Measurements from ENCODE around the gene SLC8A1.

The SLC8A1 gene

DNA sequence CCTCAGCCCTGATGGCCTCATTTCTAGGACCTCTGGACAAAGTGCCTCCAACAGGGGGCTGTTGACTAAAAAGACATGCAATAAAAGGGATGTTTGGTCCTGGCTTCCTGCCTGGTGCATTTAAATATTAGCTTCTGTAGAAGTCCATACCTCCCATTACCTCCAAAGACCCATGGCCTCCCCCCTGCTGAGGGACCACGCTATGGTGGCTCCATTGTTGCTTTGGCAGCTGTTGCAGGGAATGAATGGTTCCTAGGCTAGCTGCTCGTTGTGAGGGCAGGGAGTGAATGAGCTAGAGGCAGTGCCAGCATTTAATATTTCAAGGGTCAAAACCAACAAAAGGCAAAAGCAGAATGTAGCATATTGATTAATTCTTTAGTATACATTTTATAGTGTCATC is 285.9 kb downstream of the SLC8A1 start:
- TF ChIP-seq, protein P1, sequence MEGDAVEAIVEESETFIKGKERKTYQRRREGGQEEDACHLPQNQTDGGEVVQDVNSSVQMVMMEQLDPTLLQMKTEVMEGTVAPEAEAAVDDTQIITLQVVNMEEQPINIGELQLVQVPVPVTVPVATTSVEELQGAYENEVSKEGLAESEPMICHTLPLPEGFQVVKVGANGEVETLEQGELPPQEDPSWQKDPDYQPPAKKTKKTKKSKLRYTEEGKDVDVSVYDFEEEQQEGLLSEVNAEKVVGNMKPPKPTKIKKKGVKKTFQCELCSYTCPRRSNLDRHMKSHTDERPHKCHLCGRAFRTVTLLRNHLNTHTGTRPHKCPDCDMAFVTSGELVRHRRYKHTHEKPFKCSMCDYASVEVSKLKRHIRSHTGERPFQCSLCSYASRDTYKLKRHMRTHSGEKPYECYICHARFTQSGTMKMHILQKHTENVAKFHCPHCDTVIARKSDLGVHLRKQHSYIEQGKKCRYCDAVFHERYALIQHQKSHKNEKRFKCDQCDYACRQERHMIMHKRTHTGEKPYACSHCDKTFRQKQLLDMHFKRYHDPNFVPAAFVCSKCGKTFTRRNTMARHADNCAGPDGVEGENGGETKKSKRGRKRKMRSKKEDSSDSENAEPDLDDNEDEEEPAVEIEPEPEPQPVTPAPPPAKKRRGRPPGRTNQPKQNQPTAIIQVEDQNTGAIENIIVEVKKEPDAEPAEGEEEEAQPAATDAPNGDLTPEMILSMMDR (IDR thresholded peaks at IDR 0.05; ENCODE audit: insufficient read depth, missing control alignments), result no peak
- FAIRE-seq, result no peak
- DNase-seq (ENCODE audit: insufficient read length, low spot score), result no peak

DNA sequence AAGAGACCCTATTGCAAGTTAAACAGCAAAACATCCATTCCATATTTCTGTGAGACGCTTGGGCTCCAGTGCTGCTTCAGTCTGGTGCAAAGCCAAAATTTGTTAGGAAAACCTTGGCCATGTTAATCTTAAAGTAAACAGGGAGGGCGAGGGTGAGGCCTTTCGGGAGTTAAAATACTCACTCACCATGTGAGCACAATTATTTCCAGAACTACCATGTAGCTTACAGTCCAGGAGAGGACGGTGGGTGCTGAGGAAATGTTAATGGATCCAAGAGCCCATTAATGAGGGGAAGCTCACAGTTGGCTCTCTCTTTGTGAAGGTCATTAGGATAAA is 286.4 kb downstream of the SLC8A1 start:
- FAIRE-seq (no peak), DNase-seq (ENCODE audit: insufficient read length, low spot score) (no peak)
- TF ChIP-seq, protein P1 (IDR thresholded peaks at IDR 0.05; ENCODE audit: insufficient read depth, missing control alignments), result no peak

DNA sequence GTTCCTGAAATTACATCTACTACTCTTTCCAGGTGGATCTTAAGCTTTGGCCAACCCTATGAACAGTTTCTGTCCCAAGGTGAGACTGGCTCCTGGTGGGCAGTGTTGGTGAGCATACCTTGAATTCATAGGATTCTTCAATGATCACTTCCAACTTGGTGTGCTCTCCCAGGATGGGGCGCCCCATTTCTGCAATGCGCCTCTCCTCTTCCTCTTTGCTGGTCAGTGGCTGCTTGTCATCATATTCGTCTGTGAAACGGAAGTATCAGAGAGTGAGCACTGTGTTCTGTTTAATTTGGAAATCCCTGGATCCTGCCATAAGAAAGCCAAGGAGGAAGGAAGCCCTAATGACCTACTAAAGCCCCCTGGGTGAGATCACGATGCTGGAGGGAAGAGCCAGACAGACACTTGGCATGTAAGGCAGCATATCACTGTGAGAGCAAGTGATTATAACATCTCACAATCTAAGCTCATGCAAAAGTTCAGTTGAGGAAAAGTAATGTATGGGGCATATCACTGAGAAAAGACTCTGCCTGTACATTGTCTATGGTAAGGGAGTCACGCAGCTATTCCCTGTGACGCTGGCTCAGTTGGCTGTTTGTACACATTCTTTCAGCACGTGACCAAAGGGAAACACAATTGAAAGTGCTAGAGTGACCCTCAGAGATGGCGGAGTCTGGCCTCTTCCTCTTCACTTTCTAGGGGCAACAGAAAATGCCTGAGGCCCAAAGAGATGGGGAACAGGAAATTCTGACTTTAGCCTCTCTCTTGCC is 287.0 kb downstream of the SLC8A1 start:
- FAIRE-seq (no peak), DNase-seq (ENCODE audit: insufficient read length, low spot score) (no peak)
- TF ChIP-seq, protein P1 (IDR thresholded peaks at IDR 0.05; ENCODE audit: insufficient read depth, missing control alignments), result no peak

DNA sequence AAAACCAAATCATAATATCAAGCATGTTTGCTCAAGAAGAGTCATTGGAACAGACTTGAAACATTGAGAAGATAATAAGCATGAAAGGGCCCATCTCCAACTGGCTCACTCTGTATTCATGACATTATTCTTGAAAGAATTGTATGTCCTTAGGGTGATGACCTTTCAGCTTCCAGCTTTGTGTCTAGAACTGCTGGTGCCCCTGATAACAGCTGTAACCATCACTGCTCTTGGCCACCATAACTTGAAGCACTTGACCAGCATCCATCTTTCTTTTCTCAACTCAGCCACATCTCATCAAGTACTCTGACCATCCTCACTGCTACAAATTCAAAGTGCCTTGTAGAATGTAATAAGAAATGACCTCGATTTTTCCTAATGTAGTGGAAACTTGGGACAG is 289.9 kb downstream of the SLC8A1 start:
- DNase-seq (ENCODE audit: insufficient read length, low spot score) (no peak), FAIRE-seq (no peak)
- TF ChIP-seq, protein P1 (IDR thresholded peaks at IDR 0.05; ENCODE audit: insufficient read depth, missing control alignments), result no peak

DNA sequence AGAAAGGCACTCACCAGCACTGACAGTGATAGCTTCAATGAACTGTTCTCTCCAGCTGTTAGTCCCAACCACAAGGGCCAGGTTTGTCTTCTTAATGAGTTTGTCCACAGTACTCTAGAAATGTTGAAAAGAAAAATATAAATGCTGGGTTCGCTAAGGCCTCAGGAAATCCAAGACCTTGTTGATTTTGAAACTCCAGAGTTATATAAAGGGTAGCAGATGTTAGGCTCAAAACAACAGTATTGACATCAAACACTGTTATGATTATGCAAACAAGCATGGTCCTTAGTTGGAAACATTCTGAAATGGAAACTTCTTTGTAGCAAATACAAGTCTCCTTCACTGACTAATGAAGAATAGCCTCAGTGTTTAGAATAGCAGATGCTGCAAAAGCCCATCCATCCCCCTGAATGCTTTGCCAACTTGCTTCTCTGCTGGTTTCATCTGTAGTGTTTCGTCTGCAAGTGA is 291.1 kb downstream of the SLC8A1 start:
- no peak for DNase-seq (ENCODE audit: insufficient read length, low spot score)
- TF ChIP-seq, protein P1 (IDR thresholded peaks at IDR 0.05; ENCODE audit: insufficient read depth, missing control alignments), result no peak
- FAIRE-seq, result peak; percentile 51

DNA sequence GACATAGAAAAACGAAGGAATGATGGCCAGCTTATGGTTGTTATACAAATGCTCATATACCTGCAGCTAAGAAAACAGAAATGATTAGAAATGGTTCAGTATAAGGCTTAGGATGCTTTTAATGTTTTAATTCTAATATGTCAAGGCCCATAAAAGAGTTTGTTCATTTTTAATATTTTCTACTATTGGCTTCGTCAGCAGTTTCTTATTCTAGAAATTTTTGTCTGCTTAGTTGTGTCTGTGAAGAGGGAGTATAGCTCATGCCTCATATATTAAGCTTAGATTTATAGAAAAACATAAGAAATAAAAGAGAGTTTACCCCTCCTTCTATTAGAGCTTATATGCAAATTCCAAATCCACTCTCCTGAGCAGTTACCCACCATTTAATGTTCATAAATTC is 292.6 kb downstream of the SLC8A1 start:
- FAIRE-seq (no peak), DNase-seq (ENCODE audit: insufficient read length, low spot score) (no peak)
- TF ChIP-seq, protein P1 (IDR thresholded peaks at IDR 0.05; ENCODE audit: insufficient read depth, missing control alignments), result no peak

DNA sequence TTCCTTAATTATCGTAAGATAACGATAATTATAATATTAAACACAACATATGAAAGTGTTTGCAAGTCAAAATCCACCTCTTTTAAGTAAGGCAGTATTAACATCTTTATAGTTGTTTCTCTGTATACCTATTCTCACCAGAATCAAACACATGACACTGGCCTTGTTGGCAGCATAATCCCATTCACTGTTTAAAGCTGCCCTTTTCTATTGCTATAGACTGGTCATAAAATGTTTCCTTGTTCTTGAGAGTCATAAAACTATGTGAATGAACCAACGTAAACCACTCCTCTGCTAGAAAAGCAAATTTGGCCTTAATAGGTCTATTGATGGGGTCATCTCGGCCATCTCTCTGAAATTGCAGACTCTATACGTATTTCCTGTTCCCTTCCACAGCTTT is 293.1 kb downstream of the SLC8A1 start:
- DNase-seq (ENCODE audit: insufficient read length, low spot score) (no peak), FAIRE-seq (peak; percentile 21)
- TF ChIP-seq, protein P1 (IDR thresholded peaks at IDR 0.05; ENCODE audit: insufficient read depth, missing control alignments), result no peak
